ENCODE data around the gene DCDC2C. TPM values are rescaled to one million over a fixed set of nuclear protein-coding genes. Genes with fewer than 3 reads are reported as not detected.

DCDC2C gene
- polyA plus RNA-seq, 2 of the 4 experiments (the other 2 are of a cell fraction), result not detected

DNA sequence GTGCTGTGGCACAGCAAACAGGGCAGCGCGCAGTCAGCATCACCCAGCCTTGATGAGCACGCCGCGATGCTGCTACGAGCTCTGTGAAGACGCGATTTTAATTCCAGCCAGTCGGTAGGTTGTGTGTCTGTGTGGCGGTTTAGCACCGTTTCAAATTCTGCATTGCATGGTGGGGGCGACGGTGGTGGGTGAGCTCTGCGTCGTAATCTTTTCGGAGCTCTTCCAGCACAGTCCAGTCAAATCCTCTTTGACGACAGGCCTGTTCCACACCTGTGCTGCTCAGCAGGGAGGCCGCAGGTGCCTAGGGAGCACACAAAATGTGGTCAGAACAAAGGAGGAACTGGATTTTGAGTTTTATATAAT lies 36.8 kb upstream of the DCDC2C start:
- Histone ChIP-seq H3K4me3 (no peak overlapping the region), H3K4me1 (no peaks in the 10 kb centered on the region), H3K4me2 (no peak overlapping the region), H3K9me3 (no peaks in the 10 kb centered on the region), H3K27ac (no peak overlapping the region)
- TF ChIP-seq BHLHE40 (IDR thresholded peaks at IDR 0.05; ENCODE audit: low read depth, low read length) (no peak), ELK1 (IDR thresholded peaks at IDR 0.05; ENCODE audit: low read depth, low read length) (no peak), FOSB (CRISPR knock-in tag; IDR thresholded peaks at IDR 0.05) (no peak), CHD2 (IDR thresholded peaks at IDR 0.05; ENCODE audit: low read length, partially characterized antibody) (no peak), USF2 (IDR thresholded peaks at IDR 0.05) (no peak), RCOR1 (IDR thresholded peaks at IDR 0.05; ENCODE audit: low read depth, low read length) (no peak), ESRRA (IDR thresholded peaks at IDR 0.05; ENCODE audit: borderline replicate concordance, low read length) (no peak), HDAC2 (IDR thresholded peaks at IDR 0.05) (no peak), NPAS2 (CRISPR knock-in tag; IDR thresholded peaks at IDR 0.05; ENCODE audit: borderline replicate concordance) (no peak), SMC3 (IDR thresholded peaks at IDR 0.05) (no peak), NFE2L2 (conservative IDR thresholded peaks at IDR 0.05; ENCODE audit: low read length) (no peak)
- ChIA-PET POLR2A (no interaction called here), CTCF (interaction anchor here (1.4 to 2.7 kb wide), 3 partner anchors 8 to 25 kb away, joined by 5 to 11 read pairs (median 6); no protein-coding TSS in a partner anchor)
- WGBS (ENCODE audit: missing lambda C conversion rate), result 90% methylated on average over 18 of the region's 18 CpGs
- no peak for FAIRE-seq
- DNase-seq (ENCODE audit: low read depth in 1 of 2, low spot score in 1 of 2), result no peak
- ATAC-seq, result no peak

DNA sequence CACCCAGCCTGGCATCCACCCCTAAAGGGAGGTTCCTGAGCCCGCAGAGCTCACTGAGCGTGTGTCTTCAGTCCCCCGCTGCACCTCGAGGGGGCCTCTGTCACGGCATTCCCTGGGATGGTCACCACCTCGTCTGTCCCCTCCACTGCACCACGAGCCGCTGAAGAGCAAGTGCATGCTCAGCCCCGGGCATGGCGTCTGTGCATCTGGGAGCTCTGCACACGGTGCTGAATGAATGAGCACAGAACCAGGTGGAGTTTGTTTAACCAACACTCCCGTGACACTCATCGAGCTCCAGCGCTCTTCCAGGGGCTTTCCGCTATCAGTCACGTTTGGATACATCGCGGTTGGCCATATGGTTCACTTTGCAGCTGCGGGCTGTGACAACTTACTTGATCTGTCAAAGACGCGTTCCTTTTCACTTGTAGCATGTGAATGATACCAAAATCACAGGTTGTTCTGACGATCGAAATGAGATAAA lies 36.2 kb upstream of the DCDC2C start:
- no peak for TF ChIP-seq HDAC2 (IDR thresholded peaks at IDR 0.05)
- TF ChIP-seq MAX (IDR thresholded peaks at IDR 0.05), result no peak
- TF ChIP-seq HOXB5 (CRISPR knock-in tag; IDR thresholded peaks at IDR 0.05), result no peak
- no peak for TF ChIP-seq ZC3H11A (IDR thresholded peaks at IDR 0.05)
- TF ChIP-seq JUN (IDR thresholded peaks at IDR 0.05), result no peak
- no peak for TF ChIP-seq HES2 (IDR thresholded peaks at IDR 0.05)
- no peak for TF ChIP-seq FOSL2 (IDR thresholded peaks at IDR 0.05)
- TF ChIP-seq FOSL2 (CRISPR knock-in tag; IDR thresholded peaks at IDR 0.05), result no peak
- no peak for TF ChIP-seq ELK1 (IDR thresholded peaks at IDR 0.05; ENCODE audit: low read depth, low read length)
- no peak for TF ChIP-seq ZNF302 (CRISPR knock-in tag; IDR thresholded peaks at IDR 0.05)
- no peak for TF ChIP-seq MAZ (IDR thresholded peaks at IDR 0.05; ENCODE audit: borderline replicate concordance, low read depth, low read length)
- Histone ChIP-seq H3K9me3 (no peaks in the 10 kb centered on the region), H3K4me3 (no peak overlapping the region), H3K4me1 (no peaks in the 10 kb centered on the region), H3K4me2 (peak overlapping the region; percentile 53), H3K27ac (no peak overlapping the region)
- ATAC-seq, result peak; percentile 69 to 73
- 17% methylated on average over 23 of the region's 23 CpGs for WGBS (ENCODE audit: missing lambda C conversion rate)
- DNase-seq (ENCODE audit: low read depth in 1 of 2, low spot score in 1 of 2), result no peak
- ChIA-PET POLR2A (interaction anchor here (1.3 kb wide), 1 partner anchor 109 kb away, joined by 3 read pairs; the partner anchor contains the start of gene RNASEH1), CTCF (interaction anchor here (1.7 to 2.7 kb wide), 3 partner anchors 15 to 205 kb away, joined by 3 to 11 read pairs (median 6); no protein-coding TSS in a partner anchor)
- no peak for FAIRE-seq

DNA sequence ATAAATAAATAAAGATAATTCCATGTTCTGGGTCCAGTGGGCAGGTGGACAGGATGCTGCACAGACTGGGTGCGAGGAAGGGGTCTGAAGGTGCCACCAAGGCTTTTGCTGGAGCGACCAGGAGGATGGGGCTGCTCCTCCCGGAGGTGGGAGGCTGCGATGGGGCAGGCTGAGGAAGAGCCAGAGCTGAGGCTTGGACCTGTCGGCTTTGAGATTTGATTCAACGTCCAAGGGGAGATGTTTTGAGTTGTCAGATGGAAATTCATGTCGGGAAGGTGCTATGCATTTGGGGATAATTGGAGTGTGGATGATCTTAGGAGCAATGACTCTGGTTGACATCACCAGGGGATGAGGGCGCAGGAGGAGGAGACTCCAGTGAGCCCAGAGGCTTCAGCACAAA lies 33.7 kb upstream of the DCDC2C start:
- no peak overlapping the region for H3K4me3 ChIP-seq
- ChIA-PET CTCF (no interaction called here), POLR2A (no interaction called here)
- no peak overlapping the region for H3K4me2 ChIP-seq
- FAIRE-seq, result no peak
- 32% methylated on average over 8 of the region's 8 CpGs for WGBS (ENCODE audit: missing lambda C conversion rate)
- no peaks in the 10 kb centered on the region for H3K4me1 ChIP-seq
- no peak for ATAC-seq
- H3K27ac ChIP-seq, result no peak overlapping the region
- no peaks in the 10 kb centered on the region for H3K9me3 ChIP-seq
- no peak for DNase-seq (ENCODE audit: low read depth in 1 of 2, low spot score in 1 of 2)
- no peak for TF ChIP-seq EHF (CRISPR knock-in tag; IDR thresholded peaks at IDR 0.05)
- TF ChIP-seq BCL3 (IDR thresholded peaks at IDR 0.05), result no peak
- no peak for TF ChIP-seq HOXA7 (CRISPR knock-in tag; IDR thresholded peaks at IDR 0.05)
- no peak for TF ChIP-seq CBX2 (IDR thresholded peaks at IDR 0.05; ENCODE audit: borderline replicate concordance, low read depth)
- TF ChIP-seq, protein P1, sequence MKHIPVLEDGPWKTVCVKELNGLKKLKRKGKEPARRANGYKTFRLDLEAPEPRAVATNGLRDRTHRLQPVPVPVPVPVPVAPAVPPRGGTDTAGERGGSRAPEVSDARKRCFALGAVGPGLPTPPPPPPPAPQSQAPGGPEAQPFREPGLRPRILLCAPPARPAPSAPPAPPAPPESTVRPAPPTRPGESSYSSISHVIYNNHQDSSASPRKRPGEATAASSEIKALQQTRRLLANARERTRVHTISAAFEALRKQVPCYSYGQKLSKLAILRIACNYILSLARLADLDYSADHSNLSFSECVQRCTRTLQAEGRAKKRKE (CRISPR knock-in tag; IDR thresholded peaks at IDR 0.05; ENCODE audit: low read depth), result no peak
- TF ChIP-seq MAX (IDR thresholded peaks at IDR 0.05), result no peak
- no peak for TF ChIP-seq ELK1 (IDR thresholded peaks at IDR 0.05; ENCODE audit: low read depth, low read length)
- TF ChIP-seq ESRRA (IDR thresholded peaks at IDR 0.05; ENCODE audit: borderline replicate concordance, low read length), result no peak

Measured in A549 (cell line).